HepG2 (cell line): Measurements from ENCODE around the gene RHOT2. TPM values are rescaled to one million over a fixed set of nuclear protein-coding genes. Genes with fewer than 3 reads are reported as not detected.

Experiments
- ATAC-seq: fragments of 200-7000 bp; cut with Tn5 transposase; 3 replicates; pipeline ENCODE4 v1.9.1; 2020; ENCODE audit warnings: mild to moderate bottlenecking, moderate library complexity
- BruUV-seq: library from RNA; stranded (reverse); fragments of 400-500 nt; replicated peaks from 2 replicates; lab custom pipeline; 2021; lab: Mats Ljungman, UMichigan
- CTCF ChIA-PET: fragments of 300-600 bp; formaldehyde crosslinking; extraction: SDS; loops from one replicate; lab custom pipeline; 2021; ENCODE audit warnings: low total read pairs, inconsistent platforms, low intra/inter-chr PET ratio; lab: Yijun Ruan, JAX
- POLR2A ChIA-PET: fragments of 350-600 bp; sonication (Branson Sonifier 250); formaldehyde crosslinking; loops from one replicate; lab custom pipeline; 2020; ENCODE audit warnings: antibody characterized with exemption, inconsistent platforms; lab: Yijun Ruan, JAX
- DNase-seq: peaks from one replicate; pipeline ENCODE4 v3.0.0-alpha.2; 2015; ENCODE audit warnings: low spot score
- FAIRE-seq: peaks from 3 replicates; lab custom pipeline; 2011; peaks lifted over from hg19 to GRCh38; lab: Jason Lieb, UNC
- H2AFZ ChIP-seq: one replicate; pipeline ENCODE4 v1.6.1; 2011; ENCODE audit warnings: low read length, inconsistent platforms
- H3K27ac ChIP-seq: fragments of 300-600 bp; 3 replicates; pipeline ENCODE4 v1.8.0; 2011; ENCODE audit warnings: mixed run types, mild to moderate bottlenecking, mixed read lengths, low read length, inconsistent platforms; ENCODE audit not compliant: insufficient read depth; ENCODE audit errors: extremely low read length
- H3K27me3 ChIP-seq, 2 experiments: fragments of 200-600 bp in 1 of 2; 2 replicates in 1 of 2; 3 replicates in 1 of 2; pipeline versions ENCODE4 v1.6.0 to v1.8.0; 2011; ENCODE audit warnings: low read length in 2 of 2, mild to moderate bottlenecking in 2 of 2, moderate library complexity in 2 of 2, inconsistent platforms in 1 of 2; ENCODE audit not compliant: insufficient read depth in 2 of 2, control insufficient read depth in 1 of 2
- H3K36me3 ChIP-seq, 2 experiments: fragments of 200-600 bp in 1 of 2; replicated peaks in 1 of 2; 2 replicates in 1 of 2; 3 replicates in 1 of 2; pipeline versions ENCODE4 v1.5.1 to v1.8.0; 2011; ENCODE audit warnings: low read length in 2 of 2, inconsistent platforms in 1 of 2; ENCODE audit not compliant: insufficient read depth in 2 of 2, control insufficient read depth in 1 of 2
- H3K4me1 ChIP-seq: 2 replicates; pipeline ENCODE4 v1.5.1; 2012; ENCODE audit warnings: low read length, inconsistent platforms; ENCODE audit not compliant: insufficient read depth
- H3K4me2 ChIP-seq: 2 replicates; pipeline ENCODE4 v1.6.0; 2011; ENCODE audit warnings: low read depth, low read length, inconsistent platforms
- H3K4me3 ChIP-seq, 3 experiments: fragments of 200-600 bp in 1 of 3; sonication (generic), shearing (Covaris generic) in 1 of 3; replicated peaks in 1 of 3; 2 replicates each; pipeline ENCODE4 v1.5.1; 2011 to 2016; ENCODE audit warnings: low read length in 3 of 3, inconsistent platforms in 2 of 3, low read depth in 2 of 3, mild to moderate bottlenecking in 2 of 3, control low read depth in 1 of 3, mixed read lengths in 1 of 3; ENCODE audit not compliant: insufficient read depth in 1 of 3
- H3K79me2 ChIP-seq: one replicate; pipeline ENCODE4 v1.6.1; 2011; ENCODE audit warnings: low read length, inconsistent platforms; ENCODE audit not compliant: insufficient read depth
- H3K9ac ChIP-seq: 2 replicates; pipeline ENCODE4 v1.6.0; 2011; ENCODE audit warnings: mild to moderate bottlenecking, low read depth, low read length, inconsistent platforms; ENCODE audit not compliant: insufficient read depth
- H3K9me3 ChIP-seq: 2 replicates; pipeline ENCODE4 v1.5.1; 2012; ENCODE audit warnings: mild to moderate bottlenecking, low read length
- H4K20me1 ChIP-seq: 2 replicates; pipeline ENCODE4 v1.6.0; 2011; ENCODE audit warnings: inconsistent platforms, mild to moderate bottlenecking, low read length, moderate library complexity; ENCODE audit not compliant: insufficient read depth
- CCDC6 ChIP-seq: sonication (generic); formaldehyde crosslinking; IDR thresholded peaks from 2 replicates; pipeline ENCODE4 v1.8.1; 2022; ENCODE audit warnings: mild to moderate bottlenecking, missing genetic modification reagents, moderate library complexity
- EHMT2 ChIP-seq: fragments of 200-600 bp; sonication (generic); IDR thresholded peaks from 2 replicates; pipeline ENCODE4 v1.7.0; 2017; ENCODE audit warnings: antibody characterized with exemption, low read depth, low read length, borderline replicate concordance
- EP300 ChIP-seq, 3 experiments: sonication (generic) in 1 of 3; formaldehyde crosslinking in 1 of 3; IDR thresholded peaks; 2 replicates each; pipeline versions ENCODE4 v1.5.1 to v1.6.1; 2011 to 2020; ENCODE audit warnings: low read depth in 2 of 3, low read length in 2 of 3, borderline replicate concordance in 1 of 3, improper control_type of control experiment in 1 of 3, mild to moderate bottlenecking in 1 of 3, missing genetic modification reagents in 1 of 3, moderate library complexity in 1 of 3
- ESRRA ChIP-seq: sonication (generic); formaldehyde crosslinking; IDR thresholded peaks from 2 replicates; pipeline ENCODE4 v1.5.1; 2020; ENCODE audit warnings: mild to moderate bottlenecking, low read depth, missing genetic modification reagents
- HDAC1 ChIP-seq: sonication (generic); formaldehyde crosslinking; IDR thresholded peaks from 2 replicates; pipeline ENCODE4 v1.5.1; 2020; ENCODE audit warnings: mild to moderate bottlenecking, missing genetic modification reagents
- HIVEP1 ChIP-seq: sonication (generic); formaldehyde crosslinking; IDR thresholded peaks from 2 replicates; pipeline ENCODE4 v1.4.0; 2020; ENCODE audit warnings: mild to moderate bottlenecking, missing genetic modification reagents
- MBNL3 ChIP-seq: fragments of 250-450 bp; sonication (Bioruptor Pico); conservative IDR thresholded peaks from 2 replicates; pipeline ENCODE4 v1.8.0; 2022; ENCODE audit warnings: mild to moderate bottlenecking, inconsistent platforms
- MXD4 ChIP-seq: IDR thresholded peaks from 2 replicates; pipeline ENCODE4 v1.6.1; 2016; ENCODE audit warnings: mild to moderate bottlenecking, missing biosample characterization, missing genetic modification reagents
- REXO4 ChIP-seq: sonication (generic); formaldehyde crosslinking; IDR thresholded peaks from 2 replicates; pipeline ENCODE4 v1.8.0; 2022; ENCODE audit warnings: missing genetic modification reagents, mild to moderate bottlenecking, borderline replicate concordance
- SATB2 ChIP-seq: sonication (generic); formaldehyde crosslinking; IDR thresholded peaks from 2 replicates; pipeline ENCODE4 v1.5.0; 2020; ENCODE audit warnings: missing genetic modification reagents
- SMARCE1 ChIP-seq: fragments of 450-650 bp; IDR thresholded peaks from 2 replicates; pipeline ENCODE4 v1.6.1; 2017; ENCODE audit warnings: borderline replicate concordance
- ZBTB20 ChIP-seq: sonication (generic); formaldehyde crosslinking; IDR thresholded peaks from 2 replicates; pipeline ENCODE4 v1.8.1; 2023; ENCODE audit warnings: missing genetic modification reagents, low read depth, mild to moderate bottlenecking, borderline replicate concordance
- ZFX ChIP-seq: sonication (generic); formaldehyde crosslinking; IDR thresholded peaks from 2 replicates; pipeline ENCODE4 v1.4.0; 2020; ENCODE audit warnings: mild to moderate bottlenecking, low read depth, missing genetic modification reagents, moderate library complexity
- ZNF430 ChIP-seq: sonication (generic); formaldehyde crosslinking; IDR thresholded peaks from 2 replicates; pipeline ENCODE4 v1.9.0; 2021; ENCODE audit warnings: mild to moderate bottlenecking, missing genetic modification reagents
- ZNF891 ChIP-seq: sonication (generic); formaldehyde crosslinking; IDR thresholded peaks from 2 replicates; pipeline ENCODE4 v1.5.0; 2020; ENCODE audit warnings: mild to moderate bottlenecking, missing genetic modification reagents
- WGBS: methylation state at CpG from one replicate; pipeline ENCODE4 v1.1.6; 2017; ENCODE audit warnings: low lambda C conversion rate; 5-methylcytosine and 5-hydroxymethylcytosine counted together
- in situ Hi-C: cut with HindIII; loops from 2 replicates; pipeline ENCODE4 v1.10.0; 2017; ENCODE audit warnings: low pct_unique_long_range_greater_than_20kb; ENCODE audit not compliant: extremely low pct_ligation_motif_present
- intact Hi-C: fragments of 100-400 bp; cut with micrococcal nuclease; formaldehyde crosslinking; loops from one replicate; pipeline ENCODE4 v1.10.0; 2022; ENCODE audit not compliant: unreplicated experiment
- polyA plus RNA-seq, 8 experiments: library from polyadenylated mRNA; depleted of rRNA in 3 of 8; stranded (reverse) in 7 of 8; unstranded in 1 of 8; fragments of >200 nt; fragmentation: Illumina TruSeq in 4 of 8; extraction: Trizol in 4 of 8; gene quantifications; 2 replicates each; pipeline versions ENCODE4 v1.2.1 to v1.2.3, GENCODE V29; 2011 to 2016; ENCODE audit warnings: low read depth in 4 of 8, missing spikeins in 1 of 8, mixed read lengths in 1 of 8; ENCODE audit not compliant: insufficient read depth in 1 of 8
- total RNA-seq, 5 experiments: library from RNA; depleted of rRNA; stranded (reverse); fragments of >200 nt; fragmentation: Illumina TruSeq; extraction: Trizol; gene quantifications; 2 replicates each; pipeline ENCODE4 v1.2.3, GENCODE V29; 2016; ENCODE audit warnings: low read depth in 1 of 5
- TF ChIP-seq, protein P1 (sequence below): sonication (generic); formaldehyde crosslinking; IDR thresholded peaks from 2 replicates; pipeline ENCODE4 v1.4.0; 2020; ENCODE audit warnings: missing genetic modification reagents, mild to moderate bottlenecking, borderline replicate concordance
- TF ChIP-seq, protein P2 (sequence below): sonication (generic); formaldehyde crosslinking; IDR thresholded peaks from 2 replicates; pipeline ENCODE4 v1.4.0; 2020; ENCODE audit warnings: missing genetic modification reagents, mild to moderate bottlenecking, borderline replicate concordance

RHOT2 gene
- total and polyA plus RNA-seq, 2 of the 13 experiments (the other 11 are each of a cell fraction or from before 2014, with no cell fraction given), result 63.6 to 76.9 TPM

DNA sequence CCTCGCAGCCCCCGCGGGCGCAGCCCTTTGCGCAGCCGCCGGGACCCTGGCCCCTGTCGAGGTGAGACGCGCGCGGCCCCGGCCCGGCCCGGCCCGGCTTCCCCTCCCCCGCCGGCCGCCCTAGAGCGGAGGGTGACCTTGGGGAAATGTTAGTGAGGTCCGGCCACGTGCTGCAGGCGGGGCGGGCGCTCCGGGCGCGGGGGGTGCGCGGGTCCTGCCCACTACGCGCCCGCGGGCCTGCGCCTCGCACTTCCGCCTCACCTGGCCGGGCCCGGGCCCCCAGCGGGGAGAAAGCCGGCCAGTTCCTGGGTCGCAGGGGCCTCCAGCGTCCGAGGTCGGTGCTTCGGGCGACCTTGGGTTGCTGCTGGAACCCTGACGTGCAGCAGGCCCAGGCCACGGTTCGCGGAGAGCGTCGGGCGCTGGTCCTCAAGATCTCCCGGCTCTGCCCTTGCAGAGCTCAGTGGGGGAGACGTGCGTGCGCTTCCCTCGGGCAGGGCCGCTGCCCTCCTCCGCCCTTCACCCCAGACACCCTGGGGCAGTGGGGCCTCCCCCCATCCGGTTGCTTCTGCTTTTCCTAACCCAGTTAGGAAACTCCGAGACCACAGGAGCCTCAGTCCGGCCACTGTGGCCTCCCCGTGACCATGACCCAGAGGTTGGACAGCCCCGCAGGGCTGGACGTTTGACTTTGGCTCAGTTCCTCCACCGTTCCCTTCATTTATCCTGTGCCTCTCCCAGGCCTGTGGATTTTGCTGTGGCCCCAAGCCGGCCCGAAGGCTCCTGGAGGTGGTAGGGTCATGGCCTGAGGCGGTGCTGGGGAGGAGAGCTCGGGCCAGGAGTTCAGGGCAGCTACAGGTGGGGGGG, 25.5 kb upstream of the RHOT2 start:
- DNase-seq (peak; percentile 60), ATAC-seq (peak; percentile 28), FAIRE-seq (no peak)
- peaks cover 27% of the 10 kb centered on the region for H3K79me2 ChIP-seq
- peak overlapping the region; percentile 59 to 89 (median 82) for H3K4me3 ChIP-seq
- BruUV-seq, result TSS peak; percentile 43
- no peaks in the 10 kb centered on the region for H3K9me3 ChIP-seq
- H4K20me1 ChIP-seq, result peaks cover 4% of the 10 kb centered on the region; the same call in 1 of the 2 replicates
- H3K27ac ChIP-seq, result peak overlapping the region; percentile 94
- in situ Hi-C loops, result no loop called here
- peaks cover 69% of the 10 kb centered on the region for H3K4me1 ChIP-seq
- no peak overlapping the region for H2AFZ ChIP-seq
- H3K36me3 ChIP-seq, result no peaks in the 10 kb centered on the region
- no peaks in the 10 kb centered on the region for H3K27me3 ChIP-seq
- ChIA-PET CTCF (no interaction called here), POLR2A (interaction anchor here (0.6 to 2.0 kb wide), 7 partner anchors 10 to 63 kb away, joined by 3 to 7 read pairs (median 4); partner anchors contain the start of genes RHBDL1 and STUB1)
- H3K9ac ChIP-seq, result peak overlapping the region; percentile 94
- 2% methylated on average over 7 of the region's 72 CpGs for WGBS
- intact Hi-C loops, result loop anchor here (10.0 kb wide), 1 partner anchor 58 kb away; no protein-coding TSS in a partner anchor
- H3K4me2 ChIP-seq, result peak overlapping the region; percentile 98
- TF ChIP-seq REXO4 (CRISPR knock-in tag), result 0 out of 2 replicates have a peak, but pooled peaks have one; percentile 50
- peak; percentile 87 for TF ChIP-seq CCDC6 (CRISPR knock-in tag)
- TF ChIP-seq, protein P1, sequence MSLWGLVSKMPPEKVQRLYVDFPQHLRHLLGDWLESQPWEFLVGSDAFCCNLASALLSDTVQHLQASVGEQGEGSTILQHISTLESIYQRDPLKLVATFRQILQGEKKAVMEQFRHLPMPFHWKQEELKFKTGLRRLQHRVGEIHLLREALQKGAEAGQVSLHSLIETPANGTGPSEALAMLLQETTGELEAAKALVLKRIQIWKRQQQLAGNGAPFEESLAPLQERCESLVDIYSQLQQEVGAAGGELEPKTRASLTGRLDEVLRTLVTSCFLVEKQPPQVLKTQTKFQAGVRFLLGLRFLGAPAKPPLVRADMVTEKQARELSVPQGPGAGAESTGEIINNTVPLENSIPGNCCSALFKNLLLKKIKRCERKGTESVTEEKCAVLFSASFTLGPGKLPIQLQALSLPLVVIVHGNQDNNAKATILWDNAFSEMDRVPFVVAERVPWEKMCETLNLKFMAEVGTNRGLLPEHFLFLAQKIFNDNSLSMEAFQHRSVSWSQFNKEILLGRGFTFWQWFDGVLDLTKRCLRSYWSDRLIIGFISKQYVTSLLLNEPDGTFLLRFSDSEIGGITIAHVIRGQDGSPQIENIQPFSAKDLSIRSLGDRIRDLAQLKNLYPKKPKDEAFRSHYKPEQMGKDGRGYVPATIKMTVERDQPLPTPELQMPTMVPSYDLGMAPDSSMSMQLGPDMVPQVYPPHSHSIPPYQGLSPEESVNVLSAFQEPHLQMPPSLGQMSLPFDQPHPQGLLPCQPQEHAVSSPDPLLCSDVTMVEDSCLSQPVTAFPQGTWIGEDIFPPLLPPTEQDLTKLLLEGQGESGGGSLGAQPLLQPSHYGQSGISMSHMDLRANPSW (CRISPR knock-in tag), result no peak
- TF ChIP-seq EP300 (IDR thresholded peaks at IDR 0.05; ENCODE audit: low read depth in 2 of 2, low read length in 2 of 2), result 0 out of 4 replicates have a peak, but pooled peaks of 1 of the 2 experiments have one; percentile 7
- no peak; the same call in none of the 2 replicates for TF ChIP-seq EP300 (CRISPR knock-in tag; IDR thresholded peaks at IDR 0.05; ENCODE audit: borderline replicate concordance)
- peak; percentile 67 for TF ChIP-seq HIVEP1 (CRISPR knock-in tag)
- TF ChIP-seq ESRRA (CRISPR knock-in tag), result peak; percentile 89
- no peak for TF ChIP-seq EHMT2
- no peak for TF ChIP-seq MBNL3 (CRISPR knock-in tag)
- TF ChIP-seq ZNF430, result no peak
- TF ChIP-seq ZBTB20 (CRISPR knock-in tag), result no peak
- TF ChIP-seq SMARCE1, result no peak
- peak; percentile 87 for TF ChIP-seq ZFX (CRISPR knock-in tag)
- TF ChIP-seq, protein P2, sequence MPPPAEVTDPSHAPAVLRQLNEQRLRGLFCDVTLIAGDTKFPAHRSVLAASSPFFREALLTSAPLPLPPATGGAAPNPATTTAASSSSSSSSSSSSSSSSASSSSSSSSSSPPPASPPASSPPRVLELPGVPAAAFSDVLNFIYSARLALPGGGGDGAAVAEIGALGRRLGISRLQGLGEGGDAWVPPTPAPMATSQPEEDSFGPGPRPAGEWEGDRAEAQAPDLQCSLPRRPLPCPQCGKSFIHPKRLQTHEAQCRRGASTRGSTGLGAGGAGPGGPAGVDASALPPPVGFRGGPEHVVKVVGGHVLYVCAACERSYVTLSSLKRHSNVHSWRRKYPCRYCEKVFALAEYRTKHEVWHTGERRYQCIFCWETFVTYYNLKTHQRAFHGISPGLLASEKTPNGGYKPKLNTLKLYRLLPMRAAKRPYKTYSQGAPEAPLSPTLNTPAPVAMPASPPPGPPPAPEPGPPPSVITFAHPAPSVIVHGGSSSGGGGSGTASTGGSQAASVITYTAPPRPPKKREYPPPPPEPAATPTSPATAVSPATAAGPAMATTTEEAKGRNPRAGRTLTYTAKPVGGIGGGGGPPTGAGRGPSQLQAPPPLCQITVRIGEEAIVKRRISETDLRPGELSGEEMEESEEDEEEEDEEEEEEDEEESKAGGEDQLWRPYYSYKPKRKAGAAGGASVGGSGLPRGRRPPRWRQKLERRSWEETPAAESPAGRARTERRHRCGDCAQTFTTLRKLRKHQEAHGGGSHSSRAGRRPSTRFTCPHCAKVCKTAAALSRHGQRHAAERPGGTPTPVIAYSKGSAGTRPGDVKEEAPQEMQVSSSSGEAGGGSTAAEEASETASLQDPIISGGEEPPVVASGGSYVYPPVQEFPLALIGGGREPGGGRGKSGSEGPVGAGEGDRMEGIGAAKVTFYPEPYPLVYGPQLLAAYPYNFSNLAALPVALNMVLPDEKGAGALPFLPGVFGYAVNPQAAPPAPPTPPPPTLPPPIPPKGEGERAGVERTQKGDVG (CRISPR knock-in tag), result peak; percentile 71; the same call in 1 of the 2 replicates
- peak; percentile 58 for TF ChIP-seq HDAC1
- peak; percentile 78 for TF ChIP-seq ZNF891
- no peak for TF ChIP-seq SATB2 (CRISPR knock-in tag)
- peak; percentile 75; the same call in 1 of the 2 replicates for TF ChIP-seq MXD4
